Measurements from ENCODE around the gene AGAP3.

AGAP3 gene

GRCh38 chr7:151168787-151169162 lies 82.5 kb downstream of the AGAP3 start:
- DNase-seq: no peak

GRCh38 chr7:151172273-151173141 lies 86.2 kb downstream of the AGAP3 start:
- DNase-seq: no peak

GRCh38 chr7:151173386-151174245 lies 87.3 kb downstream of the AGAP3 start:
- DNase-seq: no peak

GRCh38 chr7:151174246-151175046 lies 88.2 kb downstream of the AGAP3 start:
- DNase-seq: no peak

- DNase-seq: no peak
Observed at GRCh38 chr7:151175047-151175792, 88.9 kb downstream of the AGAP3 start.

GRCh38 chr7:151175793-151176311 lies 89.6 kb downstream of the AGAP3 start:
- no peak for DNase-seq

GRCh38 chr7:151176401-151176800 lies 90.1 kb downstream of the AGAP3 start:
- no peak for DNase-seq

GRCh38 chr7:151177310-151177709 lies 91.0 kb downstream of the AGAP3 start:
- no peak for DNase-seq

GRCh38 chr7:151178236-151178635 lies 92.0 kb downstream of the AGAP3 start:
- DNase-seq: no peak

- DNase-seq: no peak
Observed at GRCh38 chr7:151178831-151179230, 92.6 kb downstream of the AGAP3 start.

- no peak for DNase-seq
Observed at GRCh38 chr7:151179287-151179860, 93.1 kb downstream of the AGAP3 start.

GRCh38 chr7:151179946-151180345 lies 93.7 kb downstream of the AGAP3 start:
- no peak for DNase-seq

GRCh38 chr7:151181011-151181431 lies 94.7 kb downstream of the AGAP3 start:
- DNase-seq: no peak

GRCh38 chr7:151185762-151186639 lies 99.7 kb downstream of the AGAP3 start:
- DNase-seq: no peak

- no peak for DNase-seq
Observed at GRCh38 chr7:151186640-151187408, 100.5 kb downstream of the AGAP3 start, which contains the start of gene ASB10. Gene ASB10 (minus strand): TSS chr7:151187250. CDS start chr7:151187130, 120 bp downstream.

GRCh38 chr7:151187409-151188251 lies 101.4 kb downstream of the AGAP3 start:
- DNase-seq: no peak

- DNase-seq: no peak
Observed at GRCh38 chr7:151188252-151188542, 101.9 kb downstream of the AGAP3 start.

- no peak for DNase-seq
Observed at GRCh38 chr7:151189038-151189437, 102.8 kb downstream of the AGAP3 start.

GRCh38 chr7:151191544-151191943 lies 105.3 kb downstream of the AGAP3 start:
- no peak for DNase-seq

All from NCI-H1092 (cell line).